ENCODE results near the gene RNF123. TPM values are rescaled to one million over a fixed set of nuclear protein-coding genes. Genes with fewer than 3 reads are reported as not detected.

RNF123 gene
- total RNA-seq, 1 donor from 2014 or later: 17.6 TPM

DNA sequence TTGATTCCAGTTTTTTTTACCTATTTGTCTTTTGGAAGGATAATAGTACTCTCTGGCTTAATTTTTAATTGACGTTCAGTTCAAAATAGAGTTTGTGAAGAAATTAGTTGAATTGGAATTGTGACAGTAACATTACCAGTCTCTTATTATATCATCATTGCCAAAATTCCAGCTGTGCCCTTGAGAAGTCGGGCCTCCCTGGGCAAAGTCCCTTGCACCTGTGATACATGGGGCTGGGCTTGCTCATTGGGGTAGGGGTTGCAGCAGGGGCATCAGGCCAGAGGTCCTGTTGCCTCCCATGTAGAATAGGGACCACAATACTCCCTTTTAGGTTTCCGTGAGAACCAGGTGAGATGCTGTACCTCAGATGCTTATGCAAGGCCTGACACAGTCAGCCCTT, 43.1 kb upstream of the RNF123 start:
- H3K4me3 ChIP-seq (ENCODE audit: low read depth, low read length): no peak overlapping the region
- TF ChIP-seq, protein P1, sequence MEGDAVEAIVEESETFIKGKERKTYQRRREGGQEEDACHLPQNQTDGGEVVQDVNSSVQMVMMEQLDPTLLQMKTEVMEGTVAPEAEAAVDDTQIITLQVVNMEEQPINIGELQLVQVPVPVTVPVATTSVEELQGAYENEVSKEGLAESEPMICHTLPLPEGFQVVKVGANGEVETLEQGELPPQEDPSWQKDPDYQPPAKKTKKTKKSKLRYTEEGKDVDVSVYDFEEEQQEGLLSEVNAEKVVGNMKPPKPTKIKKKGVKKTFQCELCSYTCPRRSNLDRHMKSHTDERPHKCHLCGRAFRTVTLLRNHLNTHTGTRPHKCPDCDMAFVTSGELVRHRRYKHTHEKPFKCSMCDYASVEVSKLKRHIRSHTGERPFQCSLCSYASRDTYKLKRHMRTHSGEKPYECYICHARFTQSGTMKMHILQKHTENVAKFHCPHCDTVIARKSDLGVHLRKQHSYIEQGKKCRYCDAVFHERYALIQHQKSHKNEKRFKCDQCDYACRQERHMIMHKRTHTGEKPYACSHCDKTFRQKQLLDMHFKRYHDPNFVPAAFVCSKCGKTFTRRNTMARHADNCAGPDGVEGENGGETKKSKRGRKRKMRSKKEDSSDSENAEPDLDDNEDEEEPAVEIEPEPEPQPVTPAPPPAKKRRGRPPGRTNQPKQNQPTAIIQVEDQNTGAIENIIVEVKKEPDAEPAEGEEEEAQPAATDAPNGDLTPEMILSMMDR (IDR thresholded peaks at IDR 0.05; ENCODE audit: insufficient read depth, low read length, severe bottlenecking): no peak
- no peak for FAIRE-seq
- no peaks in the 10 kb centered on the region for H3K27me3 ChIP-seq (ENCODE audit: control insufficient read depth, insufficient read depth, low read length)
- no peaks in the 10 kb centered on the region for H3K36me3 ChIP-seq (ENCODE audit: control insufficient read depth, insufficient read depth, low read length)
- no peak for DNase-seq (ENCODE audit: low read depth)

DNA sequence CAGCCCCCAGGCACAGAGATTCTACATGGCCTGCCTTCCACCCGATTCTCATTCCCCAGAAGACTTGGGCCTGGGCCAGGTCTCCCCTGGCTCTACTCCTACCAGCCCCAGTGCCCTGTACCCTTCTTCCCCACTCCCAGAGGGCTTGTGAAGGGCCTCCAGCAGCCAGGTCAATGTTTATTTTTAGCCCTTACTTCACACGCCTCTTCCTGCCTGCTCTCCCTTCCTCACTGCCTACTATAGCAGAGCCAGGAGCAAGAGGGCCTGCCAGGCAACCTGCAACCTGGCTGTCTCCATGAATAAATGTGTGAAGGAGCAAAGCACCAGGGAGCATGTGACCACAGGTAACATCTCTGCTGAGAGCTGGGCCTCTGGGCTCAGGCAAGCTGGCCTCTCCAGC, 41.6 kb upstream of the RNF123 start:
- FAIRE-seq (no peak), DNase-seq (ENCODE audit: low read depth) (peak; percentile 22)
- TF ChIP-seq, protein P1 (IDR thresholded peaks at IDR 0.05; ENCODE audit: insufficient read depth, low read length, severe bottlenecking): no peak
- H3K27me3 ChIP-seq (ENCODE audit: control insufficient read depth, insufficient read depth, low read length): no peaks in the 10 kb centered on the region
- H3K36me3 ChIP-seq (ENCODE audit: control insufficient read depth, insufficient read depth, low read length): no peaks in the 10 kb centered on the region
- no peak overlapping the region for H3K4me3 ChIP-seq (ENCODE audit: low read depth, low read length)

DNA sequence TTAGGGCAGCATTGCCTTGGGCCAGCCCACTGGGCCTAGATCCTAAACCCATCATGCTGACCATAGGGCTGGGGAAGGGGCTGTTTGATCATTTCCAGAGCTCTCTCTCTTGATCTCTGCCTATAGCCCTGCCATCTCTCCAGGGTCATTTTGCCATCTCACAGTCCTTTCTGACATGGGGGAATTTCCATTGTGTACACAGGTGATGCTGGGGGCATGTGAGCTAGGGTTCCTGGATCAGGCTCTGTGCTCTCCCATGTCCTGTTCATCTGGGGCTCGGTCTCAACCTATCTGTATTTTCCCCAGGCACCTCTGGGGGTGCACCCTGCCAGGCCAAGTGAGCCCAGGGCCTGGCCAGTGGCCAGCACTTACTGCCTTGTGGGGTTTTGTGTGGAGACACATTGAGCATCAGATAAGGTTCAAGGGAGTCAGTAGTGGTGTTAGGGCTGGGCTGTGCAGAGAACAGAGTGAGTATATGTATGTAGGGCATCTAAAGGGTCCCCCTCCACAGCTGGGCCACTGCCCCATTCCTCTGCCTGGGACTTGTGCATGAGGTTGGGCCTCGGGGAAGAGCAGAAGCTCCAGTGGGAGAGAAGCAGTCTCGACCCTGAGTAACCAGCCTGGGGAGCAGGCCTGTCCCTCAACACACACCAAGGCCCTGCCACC, 40.9 kb upstream of the RNF123 start:
- peak; percentile 77 for FAIRE-seq

DNA sequence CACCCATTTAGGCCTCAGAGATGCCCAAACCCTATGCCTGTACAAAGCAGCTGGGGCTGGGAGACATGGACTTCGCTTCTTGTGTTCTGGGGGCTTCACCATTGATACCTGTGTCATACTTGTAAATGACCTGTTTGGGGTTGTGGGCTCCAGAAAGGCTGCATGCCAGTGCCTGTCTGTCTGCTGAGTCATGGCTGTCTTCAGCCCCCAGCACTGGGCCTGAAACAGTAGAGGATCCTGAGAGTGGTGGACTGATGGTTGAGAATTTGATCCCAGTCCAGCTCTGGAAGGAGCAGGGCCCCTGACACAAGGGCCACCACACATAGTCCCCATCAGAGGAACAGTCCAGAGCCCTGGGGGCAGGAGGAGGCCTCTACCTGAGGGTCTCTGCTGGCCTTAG, 39.8 kb upstream of the RNF123 start:
- no peak for FAIRE-seq
- TF ChIP-seq, protein P1 (IDR thresholded peaks at IDR 0.05; ENCODE audit: insufficient read depth, low read length, severe bottlenecking): no peak
- H3K27me3 ChIP-seq (ENCODE audit: control insufficient read depth, insufficient read depth, low read length): no peaks in the 10 kb centered on the region
- no peak overlapping the region for H3K4me3 ChIP-seq (ENCODE audit: low read depth, low read length)
- DNase-seq (ENCODE audit: low read depth): peak; percentile 55
- no peaks in the 10 kb centered on the region for H3K36me3 ChIP-seq (ENCODE audit: control insufficient read depth, insufficient read depth, low read length)

More for the DNA sequence above, 40.9 kb upstream of the RNF123 start:
- no peaks in the 10 kb centered on the region for H3K36me3 ChIP-seq (ENCODE audit: control insufficient read depth, insufficient read depth, low read length)
- H3K4me3 ChIP-seq (ENCODE audit: low read depth, low read length): no peak overlapping the region
- no peak for DNase-seq (ENCODE audit: low read depth)
- TF ChIP-seq, protein P1 (IDR thresholded peaks at IDR 0.05; ENCODE audit: insufficient read depth, low read length, severe bottlenecking): no peak
- H3K27me3 ChIP-seq (ENCODE audit: control insufficient read depth, insufficient read depth, low read length): no peaks in the 10 kb centered on the region

DNA sequence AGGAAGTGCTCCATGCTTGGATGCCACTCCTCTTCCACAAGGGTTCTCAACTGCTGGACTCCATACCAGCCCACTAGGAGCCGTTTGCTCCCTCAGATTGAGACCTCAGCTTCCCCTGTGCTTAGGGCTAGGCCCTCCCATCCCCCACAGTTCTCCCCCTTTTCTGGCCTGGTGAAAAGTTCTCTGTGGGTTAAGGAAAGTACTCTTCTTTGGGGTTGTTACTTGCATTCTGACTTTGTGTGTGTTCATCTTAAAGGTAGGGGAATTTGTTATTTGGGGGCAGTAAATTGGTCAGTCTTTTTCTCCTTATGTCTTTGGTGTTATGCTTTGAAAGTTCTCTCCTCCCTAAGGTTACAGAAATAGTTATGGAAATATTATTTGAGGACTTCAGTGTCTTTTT, 39.2 kb upstream of the RNF123 start:
- FAIRE-seq: no peak
- Histone ChIP-seq H3K4me3 (ENCODE audit: low read depth, low read length) (no peak overlapping the region), H3K36me3 (ENCODE audit: control insufficient read depth, insufficient read depth, low read length) (no peaks in the 10 kb centered on the region), H3K27me3 (ENCODE audit: control insufficient read depth, insufficient read depth, low read length) (no peaks in the 10 kb centered on the region)
- no peak for DNase-seq (ENCODE audit: low read depth)
- TF ChIP-seq, protein P1 (IDR thresholded peaks at IDR 0.05; ENCODE audit: insufficient read depth, low read length, severe bottlenecking): no peak

DNA sequence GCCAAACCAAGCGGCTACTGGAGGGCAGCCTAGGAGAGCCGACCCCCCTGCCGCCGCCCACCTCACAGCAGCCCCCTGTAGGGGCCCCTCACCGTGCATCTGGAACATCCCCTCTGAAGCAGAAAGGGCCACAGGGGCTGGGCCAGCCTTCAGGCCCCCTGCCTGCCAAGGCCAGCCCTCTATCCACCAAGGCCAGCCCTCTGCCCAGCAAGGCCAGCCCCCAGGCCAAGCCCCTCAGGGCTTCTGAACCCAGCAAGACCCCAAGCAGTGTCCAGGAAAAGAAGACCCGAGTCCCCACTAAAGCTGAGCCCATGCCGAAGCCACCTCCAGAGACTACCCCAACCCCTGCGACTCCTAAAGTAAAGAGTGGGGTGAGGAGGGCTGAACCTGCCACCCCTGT, 38.7 kb upstream of the RNF123 start:
- Histone ChIP-seq H3K27me3 (ENCODE audit: control insufficient read depth, insufficient read depth, low read length) (no peaks in the 10 kb centered on the region), H3K36me3 (ENCODE audit: control insufficient read depth, insufficient read depth, low read length) (no peaks in the 10 kb centered on the region), H3K4me3 (ENCODE audit: low read depth, low read length) (no peak overlapping the region)
- DNase-seq (ENCODE audit: low read depth) (no peak), FAIRE-seq (no peak)
- TF ChIP-seq, protein P1 (IDR thresholded peaks at IDR 0.05; ENCODE audit: insufficient read depth, low read length, severe bottlenecking): no peak
